Nephron progenitor cell (in vitro differentiated cells): ENCODE measurements around the gene CARD14.

Experiments
- DNase-seq: peaks from one replicate; pipeline ENCODE4 v3.0.0; 2021
- H3K27ac Mint-ChIP-seq: 2 replicates; pipeline ENCODE4 v1.8.0; 2021; ENCODE audit warnings: mild to moderate bottlenecking, moderate library complexity, mixed read lengths
- H3K27me3 Mint-ChIP-seq: 2 replicates; pipeline ENCODE4 v1.8.0; 2021; ENCODE audit warnings: mild to moderate bottlenecking, low read depth, mixed read lengths; ENCODE audit not compliant: poor library complexity
- H3K36me3 Mint-ChIP-seq: 2 replicates; pipeline ENCODE4 v1.8.0; 2021; ENCODE audit warnings: low read depth, mixed read lengths
- H3K4me1 Mint-ChIP-seq: 2 replicates; pipeline ENCODE4 v1.8.0; 2021; ENCODE audit warnings: mixed read lengths
- H3K4me3 Mint-ChIP-seq: 2 replicates; pipeline ENCODE4 v1.8.0; 2021; ENCODE audit warnings: mild to moderate bottlenecking, moderate library complexity, mixed read lengths
- H3K9me3 Mint-ChIP-seq: 2 replicates; pipeline ENCODE4 v1.8.0; 2021; ENCODE audit warnings: mild to moderate bottlenecking, moderate library complexity, mixed read lengths
- TF ChIP-seq, protein P1 (sequence below): fragments of 200-600 bp; sonication (generic); IDR thresholded peaks from 2 replicates; pipeline ENCODE4 v1.5.0; 2021; ENCODE audit warnings: antibody characterized with exemption

Gene CARD14

DNA sequence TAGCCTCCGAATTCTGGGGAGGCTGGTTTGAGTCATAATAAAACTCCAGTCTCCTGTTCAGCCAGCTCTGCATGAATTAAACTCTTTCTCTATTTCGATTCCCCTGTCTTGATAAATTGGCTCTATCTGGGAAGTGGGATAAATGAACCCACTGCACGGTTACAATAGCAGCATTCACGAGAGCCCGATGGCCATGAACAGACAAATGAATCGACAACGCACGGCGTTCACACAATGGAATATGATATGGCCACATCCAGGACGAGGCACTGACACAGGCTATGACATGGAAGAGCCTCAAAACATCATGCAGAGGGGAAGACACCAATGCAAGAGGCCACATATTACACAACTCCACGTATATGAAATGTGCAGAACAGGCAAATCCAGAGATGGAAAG lies 5.6 kb upstream of the CARD14 start:
- no peak for DNase-seq
- Mint-ChIP-seq H3K4me3 (no peak overlapping the region), H3K27ac (no peak overlapping the region), H3K36me3 (no peaks in the 10 kb centered on the region), H3K27me3 (peaks cover 4% of the 10 kb centered on the region), H3K4me1 (peaks cover 40% of the 10 kb centered on the region), H3K9me3 (no peaks in the 10 kb centered on the region)
- TF ChIP-seq, protein P1, sequence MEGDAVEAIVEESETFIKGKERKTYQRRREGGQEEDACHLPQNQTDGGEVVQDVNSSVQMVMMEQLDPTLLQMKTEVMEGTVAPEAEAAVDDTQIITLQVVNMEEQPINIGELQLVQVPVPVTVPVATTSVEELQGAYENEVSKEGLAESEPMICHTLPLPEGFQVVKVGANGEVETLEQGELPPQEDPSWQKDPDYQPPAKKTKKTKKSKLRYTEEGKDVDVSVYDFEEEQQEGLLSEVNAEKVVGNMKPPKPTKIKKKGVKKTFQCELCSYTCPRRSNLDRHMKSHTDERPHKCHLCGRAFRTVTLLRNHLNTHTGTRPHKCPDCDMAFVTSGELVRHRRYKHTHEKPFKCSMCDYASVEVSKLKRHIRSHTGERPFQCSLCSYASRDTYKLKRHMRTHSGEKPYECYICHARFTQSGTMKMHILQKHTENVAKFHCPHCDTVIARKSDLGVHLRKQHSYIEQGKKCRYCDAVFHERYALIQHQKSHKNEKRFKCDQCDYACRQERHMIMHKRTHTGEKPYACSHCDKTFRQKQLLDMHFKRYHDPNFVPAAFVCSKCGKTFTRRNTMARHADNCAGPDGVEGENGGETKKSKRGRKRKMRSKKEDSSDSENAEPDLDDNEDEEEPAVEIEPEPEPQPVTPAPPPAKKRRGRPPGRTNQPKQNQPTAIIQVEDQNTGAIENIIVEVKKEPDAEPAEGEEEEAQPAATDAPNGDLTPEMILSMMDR: no peak

DNA sequence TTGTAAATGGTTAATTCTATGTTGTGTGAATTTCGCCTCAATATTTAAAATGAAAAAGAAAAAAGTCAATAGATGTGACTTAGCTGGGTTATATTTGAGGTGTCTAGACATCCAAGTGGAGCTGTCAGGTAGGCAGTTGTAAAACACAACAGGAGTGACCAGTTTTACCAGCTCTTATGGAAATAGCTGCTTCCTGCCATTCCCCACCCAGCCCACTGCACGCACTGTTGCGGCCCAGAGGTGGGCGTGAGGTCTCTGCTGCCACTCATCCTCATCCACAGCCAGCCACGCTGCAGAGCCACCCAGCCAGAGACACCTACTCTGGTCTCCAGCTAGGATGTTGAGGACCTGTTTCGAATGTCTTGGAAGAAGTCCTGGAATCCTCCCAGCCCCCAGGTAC lies 3.4 kb upstream of the CARD14 start:
- H3K36me3 Mint-ChIP-seq: no peaks in the 10 kb centered on the region
- peaks cover 4% of the 10 kb centered on the region for H3K27me3 Mint-ChIP-seq
- H3K4me3 Mint-ChIP-seq: no peak overlapping the region
- no peaks in the 10 kb centered on the region for H3K9me3 Mint-ChIP-seq
- DNase-seq: no peak
- TF ChIP-seq, protein P1: no peak
- H3K27ac Mint-ChIP-seq: no peak overlapping the region
- peaks cover 29% of the 10 kb centered on the region for H3K4me1 Mint-ChIP-seq

DNA sequence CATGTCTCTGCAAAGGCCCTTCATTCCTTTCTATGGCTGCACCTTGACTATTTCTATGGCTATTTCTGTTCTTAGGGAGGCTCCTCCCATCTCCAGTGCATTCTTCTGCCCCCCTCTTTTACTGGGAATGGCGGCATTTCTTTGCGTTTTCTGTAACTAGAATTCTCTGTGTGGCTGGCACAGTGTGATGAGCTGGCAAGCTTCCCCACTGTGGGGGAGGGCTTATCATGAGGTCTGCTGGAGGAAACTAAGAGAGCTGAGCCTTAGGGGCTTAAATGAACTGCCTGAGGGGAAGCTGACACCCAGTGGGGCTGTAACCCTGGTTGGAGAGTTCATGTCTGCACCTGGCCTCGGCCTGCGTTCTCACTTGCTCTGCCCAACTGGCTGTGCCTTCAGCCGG lies 1.5 kb upstream of the CARD14 start:
- H3K9me3 Mint-ChIP-seq: no peaks in the 10 kb centered on the region
- no peak overlapping the region for H3K4me3 Mint-ChIP-seq
- TF ChIP-seq, protein P1: no peak
- no peak overlapping the region for H3K27ac Mint-ChIP-seq
- peaks cover 21% of the 10 kb centered on the region for H3K4me1 Mint-ChIP-seq
- no peak for DNase-seq
- no peaks in the 10 kb centered on the region for H3K36me3 Mint-ChIP-seq
- H3K27me3 Mint-ChIP-seq: peaks cover 4% of the 10 kb centered on the region

DNA sequence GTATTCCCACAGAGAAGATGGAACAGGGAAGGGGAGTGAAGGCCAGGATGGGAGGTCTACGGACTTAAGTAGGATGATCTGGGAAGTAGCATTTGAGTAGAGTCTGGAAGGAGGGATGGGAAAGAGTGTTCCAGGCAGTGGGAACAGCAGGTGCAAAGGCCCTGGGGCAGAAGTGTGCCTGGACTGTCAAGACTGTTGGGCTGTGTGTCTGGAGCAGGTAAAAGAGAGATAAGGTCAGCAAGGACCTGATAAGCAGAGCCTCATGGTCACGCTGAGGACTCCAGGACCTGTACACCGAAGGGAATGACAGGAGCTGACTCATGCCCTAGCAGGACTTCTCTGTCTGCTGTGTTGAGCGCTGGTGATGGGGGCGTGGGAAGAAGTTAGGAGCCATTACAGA lies 723 bp upstream of the CARD14 start:
- TF ChIP-seq, protein P1: no peak
- Mint-ChIP-seq H3K4me3 (no peak overlapping the region), H3K27ac (no peak overlapping the region), H3K36me3 (no peaks in the 10 kb centered on the region), H3K9me3 (no peaks in the 10 kb centered on the region), H3K4me1 (peaks cover 21% of the 10 kb centered on the region), H3K27me3 (no peaks in the 10 kb centered on the region)
- no peak for DNase-seq

DNA sequence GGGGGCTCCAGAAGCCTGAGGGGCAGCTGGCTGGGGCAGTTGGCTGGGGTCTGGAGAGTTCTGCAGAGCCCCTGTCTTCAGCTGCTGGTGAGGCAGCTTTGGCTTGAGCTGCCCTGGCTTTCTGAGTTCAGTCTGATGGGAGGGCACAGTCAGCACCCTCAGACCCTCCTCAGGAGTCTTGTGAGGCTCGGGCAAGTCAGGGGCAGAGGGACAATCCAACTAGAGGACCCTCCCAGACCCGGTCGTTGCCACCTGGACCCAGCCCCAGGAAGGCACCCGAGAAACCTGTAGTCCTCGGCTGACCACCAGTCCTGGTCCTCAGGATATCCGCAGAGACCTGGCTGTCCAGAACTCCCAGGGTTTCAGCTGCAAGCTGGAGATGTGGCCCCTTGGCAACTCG lies 1.9 kb downstream of the CARD14 start:
- H3K4me3 Mint-ChIP-seq: no peak overlapping the region
- H3K27ac Mint-ChIP-seq: no peak overlapping the region
- no peaks in the 10 kb centered on the region for H3K9me3 Mint-ChIP-seq
- TF ChIP-seq, protein P1: no peak
- DNase-seq: no peak
- H3K27me3 Mint-ChIP-seq: no peaks in the 10 kb centered on the region
- no peaks in the 10 kb centered on the region for H3K36me3 Mint-ChIP-seq
- peaks cover 27% of the 10 kb centered on the region for H3K4me1 Mint-ChIP-seq

DNA sequence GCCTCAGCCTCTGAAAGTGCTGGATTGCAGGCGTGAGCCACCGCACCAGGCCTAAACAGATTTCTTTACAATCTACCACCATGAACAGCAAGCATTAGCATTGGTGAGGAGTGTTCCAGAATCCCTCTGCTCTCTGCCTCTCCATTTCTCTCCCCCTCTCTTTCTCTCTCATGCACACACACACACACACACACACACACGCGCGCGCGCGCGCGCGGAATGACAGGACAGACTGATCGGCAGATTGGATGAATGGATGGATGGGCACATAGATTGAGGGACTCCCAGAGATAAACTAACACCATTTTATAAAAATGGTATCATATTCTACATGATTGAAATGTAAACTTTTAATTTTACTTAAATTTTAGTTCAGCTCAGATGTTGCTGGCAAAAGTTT lies 3.3 kb downstream of the CARD14 start:
- DNase-seq: no peak
- H3K4me3 Mint-ChIP-seq: no peak overlapping the region
- TF ChIP-seq, protein P1: no peak
- H3K27me3 Mint-ChIP-seq: no peaks in the 10 kb centered on the region
- H3K4me1 Mint-ChIP-seq: peaks cover 30% of the 10 kb centered on the region
- no peaks in the 10 kb centered on the region for H3K36me3 Mint-ChIP-seq
- no peak overlapping the region for H3K27ac Mint-ChIP-seq
- no peaks in the 10 kb centered on the region for H3K9me3 Mint-ChIP-seq
